WTC11 (cell line): ENCODE results near the gene CLCA2. TPM values are rescaled to one million over a fixed set of nuclear protein-coding genes. Genes with fewer than 3 reads are reported as not detected.

ENCODE experiments used
- ATAC-seq: fragments of 200-7000 bp; cut with Tn5 transposase; 2 replicates; pipeline ENCODE4 v1.10.0; 2021; ENCODE audit warnings: mild to moderate bottlenecking, moderate library complexity
- CTCF ChIA-PET: fragments of 300-600 bp; sonication (Branson Sonifier 250); formaldehyde crosslinking; loops from one replicate; lab custom pipeline; 2021; ENCODE audit warnings: antibody characterized with exemption; lab: Charles Lee
- POLR2A ChIA-PET: fragments of 350-600 bp; sonication (Branson Sonifier 250); formaldehyde crosslinking; loops from one replicate; lab custom pipeline; 2021; ENCODE audit warnings: antibody characterized with exemption; lab: Charles Lee
- DNase-seq: peaks from one replicate; pipeline ENCODE4 v3.0.0; 2021; ENCODE audit warnings: low spot score
- H3K27ac Mint-ChIP-seq: 2 replicates; pipeline ENCODE4 v1.8.0; 2021; ENCODE audit warnings: mixed read lengths
- H3K27me3 Mint-ChIP-seq: 2 replicates; pipeline ENCODE4 v1.8.0; 2021; ENCODE audit warnings: low read depth, mild to moderate bottlenecking, moderate library complexity, mixed read lengths
- H3K36me3 Mint-ChIP-seq: 2 replicates; pipeline ENCODE4 v1.8.0; 2021; ENCODE audit warnings: mixed read lengths
- H3K4me1 Mint-ChIP-seq: 2 replicates; pipeline ENCODE4 v1.8.0; 2022; ENCODE audit warnings: mixed read lengths
- H3K4me3 Mint-ChIP-seq: 2 replicates; pipeline ENCODE4 v1.8.0; 2021; ENCODE audit warnings: mild to moderate bottlenecking, moderate library complexity, mixed read lengths
- H3K9me3 Mint-ChIP-seq: 2 replicates; pipeline ENCODE4 v1.8.0; 2021; ENCODE audit warnings: mixed read lengths
- ETV6 ChIP-seq: sonication (generic); formaldehyde crosslinking; IDR thresholded peaks from 2 replicates; pipeline ENCODE4 v1.8.1; 2022; ENCODE audit warnings: mild to moderate bottlenecking, missing genetic modification reagents
- GRHL2 ChIP-seq: fragments of 250-450 bp; sonication (Bioruptor Pico); IDR thresholded peaks from 2 replicates; pipeline ENCODE4 v1.8.0; 2022; ENCODE audit warnings: mild to moderate bottlenecking, moderate library complexity; ENCODE audit not compliant: insufficient replicate concordance, severe bottlenecking
- HMGA2 ChIP-seq: fragments of 250-450 bp; sonication (Bioruptor Pico); IDR thresholded peaks from 2 replicates; pipeline ENCODE4 v1.4.0; 2021; ENCODE audit warnings: mild to moderate bottlenecking, moderate library complexity
- JAZF1 ChIP-seq: fragments of 250-450 bp; sonication (Bioruptor Pico); IDR thresholded peaks from 2 replicates; pipeline ENCODE4 v1.9.0; 2021; ENCODE audit warnings: moderate library complexity, mild to moderate bottlenecking, inconsistent platforms
- JUN ChIP-seq: sonication (generic); formaldehyde crosslinking; IDR thresholded peaks from 2 replicates; pipeline ENCODE4 v1.8.0; 2023; ENCODE audit warnings: mild to moderate bottlenecking, missing genetic modification reagents
- OVOL2 ChIP-seq: fragments of 250-450 bp; sonication (Bioruptor Pico); IDR thresholded peaks from 2 replicates; pipeline ENCODE4 v1.9.0; 2021; ENCODE audit warnings: mild to moderate bottlenecking, borderline replicate concordance
- PRRX2 ChIP-seq: fragments of 250-450 bp; sonication (Bioruptor Pico); IDR thresholded peaks from 2 replicates; pipeline ENCODE4 v1.8.0; 2021; ENCODE audit warnings: mild to moderate bottlenecking
- TP53 ChIP-seq: sonication (generic); formaldehyde crosslinking; IDR thresholded peaks from 2 replicates; pipeline ENCODE4 v1.8.1; 2023; ENCODE audit warnings: mild to moderate bottlenecking, missing genetic modification reagents
- ZBTB21 ChIP-seq: sonication (generic); formaldehyde crosslinking; IDR thresholded peaks from 2 replicates; pipeline ENCODE4 v1.8.1; 2023; ENCODE audit warnings: mild to moderate bottlenecking, missing genetic modification reagents, borderline replicate concordance
- ZNF121 ChIP-seq: sonication (generic); formaldehyde crosslinking; IDR thresholded peaks from 2 replicates; pipeline ENCODE4 v1.8.0; 2023; ENCODE audit warnings: missing genetic modification reagents
- ZNF138 ChIP-seq: sonication (generic); formaldehyde crosslinking; conservative IDR thresholded peaks from 2 replicates; pipeline ENCODE4 v1.8.1; 2022; ENCODE audit warnings: mild to moderate bottlenecking, moderate library complexity, missing genetic modification reagents
- ZNF396 ChIP-seq: fragments of 250-450 bp; sonication (Bioruptor Pico); IDR thresholded peaks from 2 replicates; pipeline ENCODE4 v1.8.0; 2021; ENCODE audit warnings: mild to moderate bottlenecking, moderate library complexity, borderline replicate concordance
- total RNA-seq: library from RNA; stranded (reverse); gene quantifications from 3 replicates; pipeline ENCODE4 v1.2.3, GENCODE V29; 2021
- TF ChIP-seq, protein P1 (sequence below): sonication (generic); formaldehyde crosslinking; IDR thresholded peaks from 2 replicates; pipeline ENCODE4 v1.8.1; 2022; ENCODE audit warnings: mild to moderate bottlenecking, missing genetic modification reagents, moderate library complexity, borderline replicate concordance
- TF ChIP-seq, protein P2 (sequence below): sonication (generic); formaldehyde crosslinking; IDR thresholded peaks from 2 replicates; pipeline ENCODE4 v1.8.1; 2022; ENCODE audit warnings: low read depth, missing genetic modification reagents, borderline replicate concordance
- TF ChIP-seq, protein P3 (sequence below): sonication (generic); formaldehyde crosslinking; IDR thresholded peaks from 2 replicates; pipeline ENCODE4 v1.8.1; 2022; ENCODE audit warnings: mild to moderate bottlenecking, moderate library complexity, missing genetic modification reagents
- TF ChIP-seq, protein P4 (sequence below): fragments of 250-450 bp; sonication (Bioruptor Pico); IDR thresholded peaks from 2 replicates; pipeline ENCODE4 v2.1.2; 2022; ENCODE audit warnings: mild to moderate bottlenecking, moderate library complexity
- TF ChIP-seq, protein P5 (sequence below): fragments of 250-450 bp; sonication (Bioruptor Pico); IDR thresholded peaks from 2 replicates; pipeline ENCODE4 v1.9.0; 2021; ENCODE audit warnings: mild to moderate bottlenecking, borderline replicate concordance
- TF ChIP-seq, protein P6 (sequence below): fragments of 250-450 bp; sonication (Bioruptor Pico); IDR thresholded peaks from 2 replicates; pipeline ENCODE4 v1.9.0; 2021; ENCODE audit warnings: mild to moderate bottlenecking
- TF ChIP-seq, protein P7 (sequence below): sonication (generic); formaldehyde crosslinking; IDR thresholded peaks from 2 replicates; pipeline ENCODE4 v1.8.1; 2023; ENCODE audit warnings: mild to moderate bottlenecking, missing genetic modification reagents
- TF ChIP-seq, protein P8 (sequence below): sonication (generic); formaldehyde crosslinking; conservative IDR thresholded peaks from 2 replicates; pipeline ENCODE4 v1.8.1; 2022; ENCODE audit warnings: mild to moderate bottlenecking, missing genetic modification reagents

CLCA2 gene
- total RNA-seq, 1 experiment from 2014 or later: 0.07 TPM

DNA sequence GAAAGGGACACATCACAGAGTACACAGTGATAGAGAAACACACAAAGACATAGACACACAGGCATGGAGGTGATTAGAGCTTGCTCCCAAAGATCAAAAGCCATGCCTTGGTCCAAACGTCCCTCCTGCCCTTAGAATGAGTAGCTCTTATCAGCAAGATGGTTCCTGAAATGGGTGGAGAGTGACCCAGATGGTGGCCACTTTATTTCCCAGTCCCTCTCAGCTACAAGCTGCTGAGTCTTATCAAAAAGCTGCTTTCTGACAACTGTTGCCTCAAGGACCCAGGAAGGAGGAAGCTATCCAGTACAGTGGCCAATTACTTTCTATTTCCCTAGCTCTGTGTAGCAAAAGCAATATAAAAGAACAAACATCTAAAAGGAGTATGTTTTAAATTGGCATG, 37.0 kb downstream of the CLCA2 start:
- no peak for ATAC-seq
- DNase-seq: no peak
- CTCF ChIA-PET: interaction anchor here (0.9 to 1.2 kb wide), 2 partner anchors 12 to 243 kb away, joined by 3 read pairs; partner anchors contain the start of gene SH3GLB1
- Mint-ChIP-seq H3K4me1 (no peaks in the 10 kb centered on the region), H3K27ac (no peak overlapping the region), H3K36me3 (no peaks in the 10 kb centered on the region), H3K9me3 (no peaks in the 10 kb centered on the region), H3K4me3 (no peak overlapping the region), H3K27me3 (no peaks in the 10 kb centered on the region)
- POLR2A ChIA-PET: no interaction called here
- TF ChIP-seq, protein P1, sequence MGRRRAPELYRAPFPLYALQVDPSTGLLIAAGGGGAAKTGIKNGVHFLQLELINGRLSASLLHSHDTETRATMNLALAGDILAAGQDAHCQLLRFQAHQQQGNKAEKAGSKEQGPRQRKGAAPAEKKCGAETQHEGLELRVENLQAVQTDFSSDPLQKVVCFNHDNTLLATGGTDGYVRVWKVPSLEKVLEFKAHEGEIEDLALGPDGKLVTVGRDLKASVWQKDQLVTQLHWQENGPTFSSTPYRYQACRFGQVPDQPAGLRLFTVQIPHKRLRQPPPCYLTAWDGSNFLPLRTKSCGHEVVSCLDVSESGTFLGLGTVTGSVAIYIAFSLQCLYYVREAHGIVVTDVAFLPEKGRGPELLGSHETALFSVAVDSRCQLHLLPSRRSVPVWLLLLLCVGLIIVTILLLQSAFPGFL (CRISPR knock-in tag): no peak
- TF ChIP-seq ZNF121 (CRISPR knock-in tag) (no peak), GRHL2 (CRISPR knock-in tag) (no peak), ZBTB21 (CRISPR knock-in tag) (no peak), JUN (CRISPR knock-in tag) (no peak), JAZF1 (no peak), HMGA2 (CRISPR knock-in tag) (no peak), TP53 (no peak), ZNF138 (CRISPR knock-in tag) (no peak), PRRX2 (CRISPR knock-in tag) (no peak), ZNF396 (no peak), OVOL2 (CRISPR knock-in tag) (no peak), ETV6 (no peak)
- TF ChIP-seq, protein P2, sequence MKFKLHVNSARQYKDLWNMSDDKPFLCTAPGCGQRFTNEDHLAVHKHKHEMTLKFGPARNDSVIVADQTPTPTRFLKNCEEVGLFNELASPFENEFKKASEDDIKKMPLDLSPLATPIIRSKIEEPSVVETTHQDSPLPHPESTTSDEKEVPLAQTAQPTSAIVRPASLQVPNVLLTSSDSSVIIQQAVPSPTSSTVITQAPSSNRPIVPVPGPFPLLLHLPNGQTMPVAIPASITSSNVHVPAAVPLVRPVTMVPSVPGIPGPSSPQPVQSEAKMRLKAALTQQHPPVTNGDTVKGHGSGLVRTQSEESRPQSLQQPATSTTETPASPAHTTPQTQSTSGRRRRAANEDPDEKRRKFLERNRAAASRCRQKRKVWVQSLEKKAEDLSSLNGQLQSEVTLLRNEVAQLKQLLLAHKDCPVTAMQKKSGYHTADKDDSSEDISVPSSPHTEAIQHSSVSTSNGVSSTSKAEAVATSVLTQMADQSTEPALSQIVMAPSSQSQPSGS (CRISPR knock-in tag): no peak
- TF ChIP-seq, protein P3, sequence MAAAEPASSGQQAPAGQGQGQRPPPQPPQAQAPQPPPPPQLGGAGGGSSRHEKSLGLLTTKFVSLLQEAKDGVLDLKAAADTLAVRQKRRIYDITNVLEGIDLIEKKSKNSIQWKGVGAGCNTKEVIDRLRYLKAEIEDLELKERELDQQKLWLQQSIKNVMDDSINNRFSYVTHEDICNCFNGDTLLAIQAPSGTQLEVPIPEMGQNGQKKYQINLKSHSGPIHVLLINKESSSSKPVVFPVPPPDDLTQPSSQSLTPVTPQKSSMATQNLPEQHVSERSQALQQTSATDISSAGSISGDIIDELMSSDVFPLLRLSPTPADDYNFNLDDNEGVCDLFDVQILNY (CRISPR knock-in tag): no peak
- TF ChIP-seq, protein P4, sequence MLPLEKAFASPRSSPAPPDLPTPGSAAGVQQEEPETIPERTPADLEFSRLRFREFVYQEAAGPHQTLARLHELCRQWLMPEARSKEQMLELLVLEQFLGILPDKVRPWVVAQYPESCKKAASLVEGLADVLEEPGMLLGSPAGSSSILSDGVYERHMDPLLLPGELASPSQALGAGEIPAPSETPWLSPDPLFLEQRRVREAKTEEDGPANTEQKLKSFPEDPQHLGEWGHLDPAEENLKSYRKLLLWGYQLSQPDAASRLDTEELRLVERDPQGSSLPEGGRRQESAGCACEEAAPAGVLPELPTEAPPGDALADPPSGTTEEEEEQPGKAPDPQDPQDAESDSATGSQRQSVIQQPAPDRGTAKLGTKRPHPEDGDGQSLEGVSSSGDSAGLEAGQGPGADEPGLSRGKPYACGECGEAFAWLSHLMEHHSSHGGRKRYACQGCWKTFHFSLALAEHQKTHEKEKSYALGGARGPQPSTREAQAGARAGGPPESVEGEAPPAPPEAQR (CRISPR knock-in tag): no peak
- TF ChIP-seq, protein P5, sequence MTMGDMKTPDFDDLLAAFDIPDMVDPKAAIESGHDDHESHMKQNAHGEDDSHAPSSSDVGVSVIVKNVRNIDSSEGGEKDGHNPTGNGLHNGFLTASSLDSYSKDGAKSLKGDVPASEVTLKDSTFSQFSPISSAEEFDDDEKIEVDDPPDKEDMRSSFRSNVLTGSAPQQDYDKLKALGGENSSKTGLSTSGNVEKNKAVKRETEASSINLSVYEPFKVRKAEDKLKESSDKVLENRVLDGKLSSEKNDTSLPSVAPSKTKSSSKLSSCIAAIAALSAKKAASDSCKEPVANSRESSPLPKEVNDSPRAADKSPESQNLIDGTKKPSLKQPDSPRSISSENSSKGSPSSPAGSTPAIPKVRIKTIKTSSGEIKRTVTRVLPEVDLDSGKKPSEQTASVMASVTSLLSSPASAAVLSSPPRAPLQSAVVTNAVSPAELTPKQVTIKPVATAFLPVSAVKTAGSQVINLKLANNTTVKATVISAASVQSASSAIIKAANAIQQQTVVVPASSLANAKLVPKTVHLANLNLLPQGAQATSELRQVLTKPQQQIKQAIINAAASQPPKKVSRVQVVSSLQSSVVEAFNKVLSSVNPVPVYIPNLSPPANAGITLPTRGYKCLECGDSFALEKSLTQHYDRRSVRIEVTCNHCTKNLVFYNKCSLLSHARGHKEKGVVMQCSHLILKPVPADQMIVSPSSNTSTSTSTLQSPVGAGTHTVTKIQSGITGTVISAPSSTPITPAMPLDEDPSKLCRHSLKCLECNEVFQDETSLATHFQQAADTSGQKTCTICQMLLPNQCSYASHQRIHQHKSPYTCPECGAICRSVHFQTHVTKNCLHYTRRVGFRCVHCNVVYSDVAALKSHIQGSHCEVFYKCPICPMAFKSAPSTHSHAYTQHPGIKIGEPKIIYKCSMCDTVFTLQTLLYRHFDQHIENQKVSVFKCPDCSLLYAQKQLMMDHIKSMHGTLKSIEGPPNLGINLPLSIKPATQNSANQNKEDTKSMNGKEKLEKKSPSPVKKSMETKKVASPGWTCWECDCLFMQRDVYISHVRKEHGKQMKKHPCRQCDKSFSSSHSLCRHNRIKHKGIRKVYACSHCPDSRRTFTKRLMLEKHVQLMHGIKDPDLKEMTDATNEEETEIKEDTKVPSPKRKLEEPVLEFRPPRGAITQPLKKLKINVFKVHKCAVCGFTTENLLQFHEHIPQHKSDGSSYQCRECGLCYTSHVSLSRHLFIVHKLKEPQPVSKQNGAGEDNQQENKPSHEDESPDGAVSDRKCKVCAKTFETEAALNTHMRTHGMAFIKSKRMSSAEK (CRISPR knock-in tag): no peak
- TF ChIP-seq, protein P6, sequence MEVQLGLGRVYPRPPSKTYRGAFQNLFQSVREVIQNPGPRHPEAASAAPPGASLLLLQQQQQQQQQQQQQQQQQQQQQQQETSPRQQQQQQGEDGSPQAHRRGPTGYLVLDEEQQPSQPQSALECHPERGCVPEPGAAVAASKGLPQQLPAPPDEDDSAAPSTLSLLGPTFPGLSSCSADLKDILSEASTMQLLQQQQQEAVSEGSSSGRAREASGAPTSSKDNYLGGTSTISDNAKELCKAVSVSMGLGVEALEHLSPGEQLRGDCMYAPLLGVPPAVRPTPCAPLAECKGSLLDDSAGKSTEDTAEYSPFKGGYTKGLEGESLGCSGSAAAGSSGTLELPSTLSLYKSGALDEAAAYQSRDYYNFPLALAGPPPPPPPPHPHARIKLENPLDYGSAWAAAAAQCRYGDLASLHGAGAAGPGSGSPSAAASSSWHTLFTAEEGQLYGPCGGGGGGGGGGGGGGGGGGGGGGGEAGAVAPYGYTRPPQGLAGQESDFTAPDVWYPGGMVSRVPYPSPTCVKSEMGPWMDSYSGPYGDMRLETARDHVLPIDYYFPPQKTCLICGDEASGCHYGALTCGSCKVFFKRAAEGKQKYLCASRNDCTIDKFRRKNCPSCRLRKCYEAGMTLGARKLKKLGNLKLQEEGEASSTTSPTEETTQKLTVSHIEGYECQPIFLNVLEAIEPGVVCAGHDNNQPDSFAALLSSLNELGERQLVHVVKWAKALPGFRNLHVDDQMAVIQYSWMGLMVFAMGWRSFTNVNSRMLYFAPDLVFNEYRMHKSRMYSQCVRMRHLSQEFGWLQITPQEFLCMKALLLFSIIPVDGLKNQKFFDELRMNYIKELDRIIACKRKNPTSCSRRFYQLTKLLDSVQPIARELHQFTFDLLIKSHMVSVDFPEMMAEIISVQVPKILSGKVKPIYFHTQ (CRISPR knock-in tag): no peak
- TF ChIP-seq, protein P7, sequence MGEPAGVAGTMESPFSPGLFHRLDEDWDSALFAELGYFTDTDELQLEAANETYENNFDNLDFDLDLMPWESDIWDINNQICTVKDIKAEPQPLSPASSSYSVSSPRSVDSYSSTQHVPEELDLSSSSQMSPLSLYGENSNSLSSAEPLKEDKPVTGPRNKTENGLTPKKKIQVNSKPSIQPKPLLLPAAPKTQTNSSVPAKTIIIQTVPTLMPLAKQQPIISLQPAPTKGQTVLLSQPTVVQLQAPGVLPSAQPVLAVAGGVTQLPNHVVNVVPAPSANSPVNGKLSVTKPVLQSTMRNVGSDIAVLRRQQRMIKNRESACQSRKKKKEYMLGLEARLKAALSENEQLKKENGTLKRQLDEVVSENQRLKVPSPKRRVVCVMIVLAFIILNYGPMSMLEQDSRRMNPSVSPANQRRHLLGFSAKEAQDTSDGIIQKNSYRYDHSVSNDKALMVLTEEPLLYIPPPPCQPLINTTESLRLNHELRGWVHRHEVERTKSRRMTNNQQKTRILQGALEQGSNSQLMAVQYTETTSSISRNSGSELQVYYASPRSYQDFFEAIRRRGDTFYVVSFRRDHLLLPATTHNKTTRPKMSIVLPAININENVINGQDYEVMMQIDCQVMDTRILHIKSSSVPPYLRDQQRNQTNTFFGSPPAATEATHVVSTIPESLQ: no peak
- TF ChIP-seq, protein P8, sequence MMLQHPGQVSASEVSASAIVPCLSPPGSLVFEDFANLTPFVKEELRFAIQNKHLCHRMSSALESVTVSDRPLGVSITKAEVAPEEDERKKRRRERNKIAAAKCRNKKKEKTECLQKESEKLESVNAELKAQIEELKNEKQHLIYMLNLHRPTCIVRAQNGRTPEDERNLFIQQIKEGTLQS (CRISPR knock-in tag): no peak
